Esophagus muscularis mucosa (tissue), 4 donors: Measurements from ENCODE around the gene MFSD11.

ENCODE experiments used
- EP300 ChIP-seq: sonication (generic); formaldehyde crosslinking; IDR thresholded peaks from one replicate; pipeline ENCODE4 v1.6.1; 2017; ENCODE audit warnings: antibody characterized with exemption
- POLR2A ChIP-seq: fragments of 450-650 bp; IDR thresholded peaks from one replicate; pipeline ENCODE4 v1.6.1; 2017; ENCODE audit warnings: antibody characterized with exemption, moderate library complexity, mild to moderate bottlenecking, low read depth
- POLR2AphosphoS5 ChIP-seq, 2 donors: sonication (generic); formaldehyde crosslinking; IDR thresholded peaks; one replicate each; pipeline ENCODE4 v1.6.1; 2017; ENCODE audit warnings: antibody characterized with exemption in 2 of 2
- TF ChIP-seq, protein P1 (sequence below), 3 experiments: fragments of 200-600 bp in 2 of 3; fragments of 450-650 bp in 1 of 3; sonication (generic) in 2 of 3; IDR thresholded peaks; one replicate each; pipeline ENCODE4 v1.5.1; 2017 to 2019; ENCODE audit warnings: antibody characterized with exemption in 3 of 3, mild to moderate bottlenecking in 2 of 3, moderate library complexity in 1 of 3

DNA sequence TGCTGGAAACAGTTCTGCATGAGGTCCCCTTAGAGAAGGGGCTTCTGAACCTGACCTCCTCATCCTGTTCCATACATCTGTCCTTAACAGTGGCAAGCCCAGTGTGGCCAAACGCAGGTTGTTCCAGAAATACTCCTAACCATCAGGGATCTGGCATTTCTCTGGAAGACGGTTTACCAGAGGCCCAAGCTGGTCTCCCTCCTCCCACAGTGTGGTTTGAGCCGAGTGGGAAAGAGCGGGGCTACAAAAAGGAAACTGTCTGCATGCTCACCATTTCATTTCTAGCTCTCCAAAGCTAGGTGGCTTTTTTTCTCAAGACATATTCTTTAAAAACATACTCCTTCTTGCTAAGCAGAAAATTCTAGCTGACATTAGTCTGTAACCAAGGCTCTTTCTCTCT lies 33.1 kb upstream of the MFSD11 start:
- TF ChIP-seq, protein P1, sequence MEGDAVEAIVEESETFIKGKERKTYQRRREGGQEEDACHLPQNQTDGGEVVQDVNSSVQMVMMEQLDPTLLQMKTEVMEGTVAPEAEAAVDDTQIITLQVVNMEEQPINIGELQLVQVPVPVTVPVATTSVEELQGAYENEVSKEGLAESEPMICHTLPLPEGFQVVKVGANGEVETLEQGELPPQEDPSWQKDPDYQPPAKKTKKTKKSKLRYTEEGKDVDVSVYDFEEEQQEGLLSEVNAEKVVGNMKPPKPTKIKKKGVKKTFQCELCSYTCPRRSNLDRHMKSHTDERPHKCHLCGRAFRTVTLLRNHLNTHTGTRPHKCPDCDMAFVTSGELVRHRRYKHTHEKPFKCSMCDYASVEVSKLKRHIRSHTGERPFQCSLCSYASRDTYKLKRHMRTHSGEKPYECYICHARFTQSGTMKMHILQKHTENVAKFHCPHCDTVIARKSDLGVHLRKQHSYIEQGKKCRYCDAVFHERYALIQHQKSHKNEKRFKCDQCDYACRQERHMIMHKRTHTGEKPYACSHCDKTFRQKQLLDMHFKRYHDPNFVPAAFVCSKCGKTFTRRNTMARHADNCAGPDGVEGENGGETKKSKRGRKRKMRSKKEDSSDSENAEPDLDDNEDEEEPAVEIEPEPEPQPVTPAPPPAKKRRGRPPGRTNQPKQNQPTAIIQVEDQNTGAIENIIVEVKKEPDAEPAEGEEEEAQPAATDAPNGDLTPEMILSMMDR (IDR thresholded peaks at IDR 0.05) = no peak
- TF ChIP-seq POLR2A (no peak), POLR2AphosphoS5 (IDR thresholded peaks at IDR 0.05) (no peak), EP300 (no peak)
